ENCODE data around the gene PRKAB2.

DNA sequence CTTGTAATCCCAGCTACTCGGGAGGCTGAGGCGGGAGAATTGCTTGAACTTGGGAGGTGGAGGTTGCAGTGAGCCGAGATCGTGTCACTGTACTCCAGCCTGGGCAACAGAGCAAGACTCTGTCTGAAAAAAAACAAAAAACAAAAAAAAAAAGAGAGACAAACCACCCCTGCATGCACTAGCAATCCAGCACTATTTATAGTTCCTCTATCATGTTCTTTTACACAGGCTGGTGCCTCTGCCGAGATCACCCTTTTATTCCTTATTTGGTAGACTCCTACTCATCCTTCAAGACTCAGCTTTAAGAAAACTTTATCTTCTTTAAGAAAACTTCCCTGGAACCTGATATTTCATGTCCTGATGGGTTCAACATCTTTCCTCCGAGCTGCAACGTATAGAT, 42.1 kb upstream of the PRKAB2 start:
- TF ChIP-seq, protein P1, sequence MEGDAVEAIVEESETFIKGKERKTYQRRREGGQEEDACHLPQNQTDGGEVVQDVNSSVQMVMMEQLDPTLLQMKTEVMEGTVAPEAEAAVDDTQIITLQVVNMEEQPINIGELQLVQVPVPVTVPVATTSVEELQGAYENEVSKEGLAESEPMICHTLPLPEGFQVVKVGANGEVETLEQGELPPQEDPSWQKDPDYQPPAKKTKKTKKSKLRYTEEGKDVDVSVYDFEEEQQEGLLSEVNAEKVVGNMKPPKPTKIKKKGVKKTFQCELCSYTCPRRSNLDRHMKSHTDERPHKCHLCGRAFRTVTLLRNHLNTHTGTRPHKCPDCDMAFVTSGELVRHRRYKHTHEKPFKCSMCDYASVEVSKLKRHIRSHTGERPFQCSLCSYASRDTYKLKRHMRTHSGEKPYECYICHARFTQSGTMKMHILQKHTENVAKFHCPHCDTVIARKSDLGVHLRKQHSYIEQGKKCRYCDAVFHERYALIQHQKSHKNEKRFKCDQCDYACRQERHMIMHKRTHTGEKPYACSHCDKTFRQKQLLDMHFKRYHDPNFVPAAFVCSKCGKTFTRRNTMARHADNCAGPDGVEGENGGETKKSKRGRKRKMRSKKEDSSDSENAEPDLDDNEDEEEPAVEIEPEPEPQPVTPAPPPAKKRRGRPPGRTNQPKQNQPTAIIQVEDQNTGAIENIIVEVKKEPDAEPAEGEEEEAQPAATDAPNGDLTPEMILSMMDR (conservative IDR thresholded peaks at IDR 0.05), result no peak
- TF ChIP-seq EZH2 (IDR thresholded peaks at IDR 0.05; ENCODE audit: low read depth), result no peak

Measured in PC-9 (cell line).